ENCODE measurements around the gene MT1A. TPM values are rescaled to one million over a fixed set of nuclear protein-coding genes. Genes with fewer than 3 reads are reported as not detected.
A peak's percentile ranks its signal among the peaks of the same experiment; 100 is the strongest.

The MT1A gene
- total RNA-seq, 6 donors from 2014 or later: 5.4 to 59.1 (median 13.4) TPM; not detected in 1

GRCh38 chr16:56629531-56629930 is 8.9 kb upstream of the MT1A start:
- no peak for ATAC-seq (ENCODE audit: low FRiP score in 2 of 2)
- TF ChIP-seq CTCF (IDR thresholded peaks at IDR 0.05) (no peak), EP300 (IDR thresholded peaks at IDR 0.05) (no peak), POLR2AphosphoS5 (IDR thresholded peaks at IDR 0.05) (no peak)
- H3K27me3 ChIP-seq: peaks cover 0 to 7% (median 1%) of the 10 kb centered on the region in 4 donors
- no peak overlapping the region for H3K4me3 ChIP-seq
- no peak for DNase-seq
- H3K4me1 ChIP-seq: peaks cover 11 to 49% (median 20%) of the 10 kb centered on the region in 4 donors
- H3K9me3 ChIP-seq: no peaks in the 10 kb centered on the region
- H3K27ac ChIP-seq: peak overlapping the region in 3 of 4 donors; percentile 22 to 53 (median 44)
- no peaks in the 10 kb centered on the region for H3K36me3 ChIP-seq
- 86 to 95% methylated on average over 3 of the region's 3 CpGs for WGBS, 2 donors

GRCh38 chr16:56630134-56630533 is 8.3 kb upstream of the MT1A start:
- Histone ChIP-seq H3K27ac (no peak overlapping the region), H3K9me3 (no peaks in the 10 kb centered on the region), H3K27me3 (peaks cover 0 to 8% (median 3%) of the 10 kb centered on the region in 4 donors), H3K4me1 (peaks cover 10 to 49% (median 22%) of the 10 kb centered on the region in 4 donors), H3K36me3 (no peaks in the 10 kb centered on the region), H3K4me3 (no peak overlapping the region)
- WGBS, 2 donors: 65 to 75% methylated on average over 3 of the region's 3 CpGs
- no peak for TF ChIP-seq POLR2A (IDR thresholded peaks at IDR 0.05)
- TF ChIP-seq POLR2AphosphoS5 (IDR thresholded peaks at IDR 0.05): no peak
- no peak for TF ChIP-seq CTCF (IDR thresholded peaks at IDR 0.05)
- TF ChIP-seq EP300 (IDR thresholded peaks at IDR 0.05): no peak
- DNase-seq (no peak), ATAC-seq (ENCODE audit: low FRiP score in 2 of 2) (no peak)

- Histone ChIP-seq H3K27ac (peak overlapping the region; percentile 82 to 92 (median 87)), H3K4me1 (peaks cover 14 to 45% (median 20%) of the 10 kb centered on the region in 4 donors), H3K27me3 (peaks cover 0 to 8% (median 4%) of the 10 kb centered on the region in 4 donors), H3K9me3 (no peaks in the 10 kb centered on the region), H3K36me3 (no peaks in the 10 kb centered on the region), H3K4me3 (peak overlapping the region in 1 of 4 donors; percentile 56)
- TF ChIP-seq EP300 (IDR thresholded peaks at IDR 0.05) (no peak), POLR2AphosphoS5 (IDR thresholded peaks at IDR 0.05) (no peak), CTCF (IDR thresholded peaks at IDR 0.05) (no peak), POLR2A (IDR thresholded peaks at IDR 0.05) (no peak)
- DNase-seq (no peak), ATAC-seq (ENCODE audit: low FRiP score in 2 of 2) (no peak)
- WGBS, 2 donors: 93 to 95% methylated on average over 8 to 10 of the region's 10 CpGs
Observed at GRCh38 chr16:56631197-56631596, 7.3 kb upstream of the MT1A start.

GRCh38 chr16:56631832-56632155 is 6.7 kb upstream of the MT1A start:
- 26 to 30% methylated on average over 14 of the region's 14 CpGs for WGBS, 2 donors
- Histone ChIP-seq H3K9me3 (no peaks in the 10 kb centered on the region), H3K4me3 (peak overlapping the region; percentile 3 to 57 (median 50)), H3K4me1 (peaks cover 10 to 39% (median 16%) of the 10 kb centered on the region in 4 donors), H3K27me3 (peaks cover 0 to 8% (median 4%) of the 10 kb centered on the region in 4 donors), H3K27ac (peak overlapping the region; percentile 82 to 92 (median 87)), H3K36me3 (no peaks in the 10 kb centered on the region)
- ATAC-seq (ENCODE audit: low FRiP score in 2 of 2) (no peak), DNase-seq (no peak)
- TF ChIP-seq POLR2AphosphoS5 (IDR thresholded peaks at IDR 0.05): no peak
- no peak for TF ChIP-seq POLR2A (IDR thresholded peaks at IDR 0.05)
- no peak for TF ChIP-seq CTCF (IDR thresholded peaks at IDR 0.05)
- TF ChIP-seq EP300 (IDR thresholded peaks at IDR 0.05): no peak
